PC-3 (cell line): ENCODE data around the gene STMP1. TPM values are rescaled to one million over a fixed set of nuclear protein-coding genes. Genes with fewer than 3 reads are reported as not detected.

Experiments used
- ATAC-seq: fragments of 200-7000 bp; cut with Tn5 transposase; 2 replicates; pipeline ENCODE4 v1.9.1; 2020; ENCODE audit warnings: mild to moderate bottlenecking, moderate library complexity
- BruUV-seq: library from RNA; stranded (reverse); fragments of 400-500 nt; replicated peaks from 2 replicates; lab custom pipeline; 2021; lab: Mats Ljungman, UMichigan
- CTCF ChIA-PET: fragments of 300-600 bp; sonication (Branson Sonifier 250); formaldehyde crosslinking; loops from one replicate; lab custom pipeline; 2022; ENCODE audit warnings: antibody characterized with exemption; lab: Charles Lee
- POLR2A ChIA-PET: fragments of 300-600 bp; sonication (Branson Sonifier 250); formaldehyde crosslinking; loops from one replicate; lab custom pipeline; 2022; ENCODE audit warnings: antibody characterized with exemption; ENCODE audit not compliant: unreplicated experiment; lab: Charles Lee
- DNase-seq: peaks from one replicate; pipeline ENCODE4 v3.0.0-alpha.2; 2015
- H2AFZ ChIP-seq: fragments of 300-600 bp; sonication (generic); 2 replicates; pipeline ENCODE4 v1.6.0; 2016; ENCODE audit warnings: antibody characterized with exemption, low read length
- H3F3A ChIP-seq: fragments of 300-600 bp; sonication (generic); one replicate; pipeline ENCODE4 v1.6.0; 2017; ENCODE audit warnings: antibody characterized with exemption, low read length, control low read depth, mild to moderate bottlenecking; ENCODE audit not compliant: unreplicated experiment
- H3K27ac ChIP-seq: fragments of 300-600 bp; sonication (generic); 2 replicates; pipeline ENCODE4 v1.5.1; 2016; ENCODE audit warnings: mild to moderate bottlenecking, low read length
- H3K27me3 ChIP-seq: fragments of 300-600 bp; sonication (generic); 2 replicates; pipeline ENCODE4 v1.6.1; 2016; ENCODE audit warnings: low read length, mixed read lengths
- H3K36me3 ChIP-seq: fragments of 300-600 bp; sonication (generic); 2 replicates; pipeline ENCODE4 v1.6.1; 2016; ENCODE audit warnings: low read depth, mixed run types, low read length, mixed read lengths
- H3K4me1 ChIP-seq: fragments of 300-600 bp; sonication (generic); 2 replicates; pipeline ENCODE4 v1.5.1; 2016; ENCODE audit warnings: low read length; ENCODE audit not compliant: insufficient read depth
- H3K4me2 ChIP-seq: fragments of 300-600 bp; sonication (generic); 2 replicates; pipeline ENCODE4 v1.6.0; 2016; ENCODE audit warnings: low read length
- H3K4me3 ChIP-seq: fragments of 300-600 bp; sonication (generic); 2 replicates; pipeline ENCODE4 v1.5.1; 2016; ENCODE audit warnings: mild to moderate bottlenecking, low read length, mixed read lengths
- H3K79me2 ChIP-seq: fragments of 300-600 bp; sonication (generic); 2 replicates; pipeline ENCODE4 v1.6.1; 2017; ENCODE audit warnings: low read length, mixed read lengths
- H3K9ac ChIP-seq: fragments of 300-600 bp; sonication (generic); 2 replicates; pipeline ENCODE4 v1.6.0; 2016; ENCODE audit warnings: mild to moderate bottlenecking, low read length
- H3K9me2 ChIP-seq: fragments of 300-600 bp; sonication (generic); replicated peaks from 2 replicates; pipeline ENCODE4 v1.6.1; 2016; ENCODE audit warnings: mixed run types, low read length, mixed read lengths
- H3K9me3 ChIP-seq: fragments of 300-600 bp; sonication (generic); 2 replicates; pipeline ENCODE4 v1.6.1; 2016; ENCODE audit warnings: low read length, mixed read lengths
- H4K20me1 ChIP-seq: fragments of 300-600 bp; sonication (generic); 2 replicates; pipeline ENCODE4 v1.6.1; 2016; ENCODE audit warnings: low read length, mixed read lengths
- CTCF ChIP-seq: fragments of 300-600 bp; sonication (generic); conservative IDR thresholded peaks from 2 replicates; pipeline ENCODE4 v1.5.1; 2017; ENCODE audit warnings: antibody characterized with exemption, low read depth, mild to moderate bottlenecking, low read length
- EZH2 ChIP-seq: fragments of 300-600 bp; sonication (generic); IDR thresholded peaks from one replicate; pipeline ENCODE4 v1.6.1; 2017; ENCODE audit warnings: antibody characterized with exemption, mild to moderate bottlenecking, low read length; ENCODE audit not compliant: unreplicated experiment
- EZH2phosphoT487 ChIP-seq: fragments of 300-600 bp; sonication (generic); IDR thresholded peaks from 2 replicates; pipeline ENCODE4 v1.6.1; 2018; ENCODE audit warnings: mild to moderate bottlenecking, antibody characterized with exemption, low read length, borderline replicate concordance
- intact Hi-C: fragments of 100-400 bp; cut with micrococcal nuclease; formaldehyde crosslinking; loops from 2 replicates; pipeline ENCODE4 v1.9.0; 2023
- total RNA-seq: library from RNA; depleted of rRNA; stranded (reverse); fragments of >200 nt; gene quantifications from 2 replicates; pipeline ENCODE4 v1.2.3, GENCODE V29; 2014; rRNA removed

The STMP1 gene
- total RNA-seq, 1 experiment from 2014 or later, result 8.8 TPM

GRCh38 chr7:135723411-135723810, 61.1 kb downstream of the STMP1 start:
- no peaks in the 10 kb centered on the region for H3K79me2 ChIP-seq
- H3F3A ChIP-seq, result no peaks in the 10 kb centered on the region
- H3K27ac ChIP-seq, result no peak overlapping the region
- no peak overlapping the region for H3K4me2 ChIP-seq
- no peak overlapping the region for H3K9ac ChIP-seq
- H3K36me3 ChIP-seq, result no peaks in the 10 kb centered on the region
- H3K4me3 ChIP-seq, result no peak overlapping the region
- ATAC-seq (no peak), DNase-seq (no peak)
- no TSS peak for BruUV-seq
- no peaks in the 10 kb centered on the region for H3K9me3 ChIP-seq
- CTCF ChIA-PET, result no interaction called here
- POLR2A ChIA-PET, result no interaction called here
- no peak overlapping the region for H2AFZ ChIP-seq
- H3K9me2 ChIP-seq, result no peaks in the 10 kb centered on the region
- no peaks in the 10 kb centered on the region for H3K27me3 ChIP-seq
- TF ChIP-seq CTCF (no peak), EZH2phosphoT487 (no peak), EZH2 (no peak)
- H3K4me1 ChIP-seq, result 0 out of 2 replicates have a peak, but pooled peaks cover 6% of the 10 kb centered on the region
- intact Hi-C loops, result no loop called here
- no peaks in the 10 kb centered on the region for H4K20me1 ChIP-seq

Other genes starting within 250 kb of the STMP1 start
- gene CNOT4, start 152.4 kb upstream of the STMP1 start, total RNA-seq, result 8.4 and 9.7 TPM in 2 replicates
- gene NUP205, start 104.6 kb upstream of the STMP1 start, total RNA-seq, result 79.9 and 86.7 TPM in 2 replicates
- gene SLC13A4, start 65.7 kb downstream of the STMP1 start, total RNA-seq, result not detected in 2 replicates
- not detected in 2 replicates for gene FAM180A, start 86.3 kb downstream of the STMP1 start, total RNA-seq